Measurements from ENCODE around the gene TRHDE.

DNA sequence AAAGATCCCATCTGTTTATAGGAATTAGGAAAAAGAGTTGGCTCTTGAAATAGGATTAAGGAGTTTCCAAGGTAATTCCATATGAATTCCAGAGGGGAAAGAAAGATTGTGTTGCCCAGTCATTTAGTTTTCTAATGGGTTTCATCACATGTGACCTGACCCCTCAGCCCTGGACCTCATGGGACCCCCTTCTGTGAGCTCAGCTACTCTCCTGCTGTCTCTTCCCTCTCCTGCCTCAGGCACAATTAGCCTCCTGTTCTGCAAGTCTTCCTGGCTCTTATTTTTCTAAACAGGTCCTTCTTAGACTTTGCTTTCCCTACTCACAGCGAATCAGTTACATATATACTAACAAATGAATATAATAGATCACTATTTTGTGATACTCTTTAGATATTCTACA is 237.7 kb downstream of the TRHDE start:
- TF ChIP-seq POLR2AphosphoS5 (IDR thresholded peaks at IDR 0.05; ENCODE audit: low read depth, low read length) (no peak), POLR2A (IDR thresholded peaks at IDR 0.05; ENCODE audit: low read depth, low read length) (no peak), TAF1 (IDR thresholded peaks at IDR 0.05; ENCODE audit: borderline replicate concordance, low read depth, low read length) (no peak)

All from GM12892 (cell line).